ENCODE results near the gene ACSS1. TPM values are rescaled to one million over a fixed set of nuclear protein-coding genes. Genes with fewer than 3 reads are reported as not detected.

Gene ACSS1
- total RNA-seq, 1 donor from 2014 or later: 1.8 TPM

DNA sequence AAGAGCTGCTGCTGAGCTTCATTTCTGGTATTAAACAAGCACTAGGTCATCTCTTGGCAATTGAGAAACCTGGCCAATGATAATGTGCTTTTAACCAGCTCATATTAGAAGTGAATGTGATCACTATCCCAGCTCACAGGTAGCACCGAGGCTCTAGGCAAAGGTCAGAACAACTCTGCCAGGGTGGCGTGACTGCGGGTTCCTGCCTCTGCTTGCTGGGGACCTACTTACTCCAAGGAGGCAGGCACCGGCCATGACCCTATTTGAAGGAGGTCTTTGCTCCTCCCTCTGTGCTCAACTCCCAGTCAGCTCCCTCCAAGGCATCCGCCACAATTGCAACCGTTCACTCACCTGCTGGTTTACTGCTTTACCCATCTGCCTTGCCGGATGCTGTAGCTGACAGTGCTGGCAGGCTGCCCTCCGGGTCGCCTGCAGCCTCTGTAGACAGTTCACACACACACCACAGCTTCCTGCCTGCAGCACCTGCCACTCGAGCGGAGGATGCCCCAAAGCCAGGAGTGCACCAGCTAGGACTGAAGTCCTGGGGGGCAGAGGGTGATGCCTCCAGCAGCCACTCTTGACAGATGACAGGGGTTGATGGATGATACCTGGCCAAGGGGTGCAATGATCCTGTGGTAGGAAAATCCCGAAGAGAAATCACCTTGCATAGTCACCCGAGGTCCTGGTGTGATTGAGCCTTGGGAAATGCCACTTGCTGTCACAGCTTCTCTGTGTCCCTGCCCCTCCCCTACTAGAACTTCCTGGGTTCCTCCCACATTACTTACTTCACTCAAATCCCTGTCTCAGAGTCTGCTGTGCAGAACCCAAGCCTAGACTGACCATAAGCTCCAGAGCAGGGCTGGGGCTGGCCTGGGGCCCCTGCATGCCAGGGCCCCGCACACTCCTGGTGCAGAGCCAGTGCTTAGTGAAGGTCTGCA is 32.8 kb upstream of the ACSS1 start:
- DNase-seq (ENCODE audit: low read depth): no peak
- Histone ChIP-seq H3K4me3 (ENCODE audit: low read depth, low read length) (no peak overlapping the region), H3K36me3 (ENCODE audit: control insufficient read depth, insufficient read depth, low read length) (no peaks in the 10 kb centered on the region), H3K27me3 (ENCODE audit: control insufficient read depth, insufficient read depth, low read length) (peaks cover 3% of the 10 kb centered on the region)
- peak; percentile 18 for FAIRE-seq
- TF ChIP-seq, protein P1, sequence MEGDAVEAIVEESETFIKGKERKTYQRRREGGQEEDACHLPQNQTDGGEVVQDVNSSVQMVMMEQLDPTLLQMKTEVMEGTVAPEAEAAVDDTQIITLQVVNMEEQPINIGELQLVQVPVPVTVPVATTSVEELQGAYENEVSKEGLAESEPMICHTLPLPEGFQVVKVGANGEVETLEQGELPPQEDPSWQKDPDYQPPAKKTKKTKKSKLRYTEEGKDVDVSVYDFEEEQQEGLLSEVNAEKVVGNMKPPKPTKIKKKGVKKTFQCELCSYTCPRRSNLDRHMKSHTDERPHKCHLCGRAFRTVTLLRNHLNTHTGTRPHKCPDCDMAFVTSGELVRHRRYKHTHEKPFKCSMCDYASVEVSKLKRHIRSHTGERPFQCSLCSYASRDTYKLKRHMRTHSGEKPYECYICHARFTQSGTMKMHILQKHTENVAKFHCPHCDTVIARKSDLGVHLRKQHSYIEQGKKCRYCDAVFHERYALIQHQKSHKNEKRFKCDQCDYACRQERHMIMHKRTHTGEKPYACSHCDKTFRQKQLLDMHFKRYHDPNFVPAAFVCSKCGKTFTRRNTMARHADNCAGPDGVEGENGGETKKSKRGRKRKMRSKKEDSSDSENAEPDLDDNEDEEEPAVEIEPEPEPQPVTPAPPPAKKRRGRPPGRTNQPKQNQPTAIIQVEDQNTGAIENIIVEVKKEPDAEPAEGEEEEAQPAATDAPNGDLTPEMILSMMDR (IDR thresholded peaks at IDR 0.05; ENCODE audit: insufficient read depth, low read length, severe bottlenecking): no peak

DNA sequence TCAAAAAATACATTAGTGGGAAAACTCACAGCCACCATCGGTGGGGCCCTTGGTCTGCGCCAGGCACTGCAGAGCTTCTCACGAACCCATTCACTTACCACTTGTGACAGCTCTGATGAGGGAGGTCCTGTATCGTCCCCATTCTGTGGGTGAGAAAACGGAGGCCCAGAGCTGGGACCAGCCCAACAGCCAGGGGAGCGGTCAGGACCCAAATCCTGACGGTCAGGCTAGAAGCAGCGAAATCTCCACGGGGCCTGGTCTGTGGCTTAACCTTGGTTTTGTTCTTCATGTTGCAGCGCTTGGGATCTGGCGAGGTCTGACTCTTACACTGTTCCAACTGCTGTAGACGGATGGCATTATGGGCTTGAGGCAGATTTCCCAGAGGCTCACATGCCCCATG is 31.7 kb upstream of the ACSS1 start:
- FAIRE-seq (no peak), DNase-seq (ENCODE audit: low read depth) (no peak)
- peaks cover 9% of the 10 kb centered on the region for H3K27me3 ChIP-seq (ENCODE audit: control insufficient read depth, insufficient read depth, low read length)
- no peaks in the 10 kb centered on the region for H3K36me3 ChIP-seq (ENCODE audit: control insufficient read depth, insufficient read depth, low read length)
- TF ChIP-seq, protein P1 (IDR thresholded peaks at IDR 0.05; ENCODE audit: insufficient read depth, low read length, severe bottlenecking): no peak
- H3K4me3 ChIP-seq (ENCODE audit: low read depth, low read length): no peak overlapping the region

DNA sequence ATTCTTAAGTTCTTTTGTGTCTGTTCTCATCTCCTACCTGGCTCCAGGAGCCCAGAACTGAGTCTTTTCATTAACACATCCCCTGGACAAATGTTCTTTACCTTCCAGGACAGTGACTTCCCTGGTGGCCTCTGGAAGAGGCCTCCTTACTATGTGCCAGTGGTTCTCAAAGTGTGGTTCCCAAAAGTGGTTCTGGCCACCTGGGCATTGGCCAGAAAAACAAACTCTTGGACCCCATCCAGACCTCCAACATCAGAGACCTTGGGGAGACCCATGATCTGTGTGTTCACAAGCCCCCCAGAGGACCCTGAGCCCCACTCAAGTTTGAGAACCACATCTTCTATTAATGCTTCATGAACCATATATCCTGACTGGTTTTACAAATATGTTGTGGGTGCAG is 31.2 kb upstream of the ACSS1 start:
- FAIRE-seq: no peak

DNA sequence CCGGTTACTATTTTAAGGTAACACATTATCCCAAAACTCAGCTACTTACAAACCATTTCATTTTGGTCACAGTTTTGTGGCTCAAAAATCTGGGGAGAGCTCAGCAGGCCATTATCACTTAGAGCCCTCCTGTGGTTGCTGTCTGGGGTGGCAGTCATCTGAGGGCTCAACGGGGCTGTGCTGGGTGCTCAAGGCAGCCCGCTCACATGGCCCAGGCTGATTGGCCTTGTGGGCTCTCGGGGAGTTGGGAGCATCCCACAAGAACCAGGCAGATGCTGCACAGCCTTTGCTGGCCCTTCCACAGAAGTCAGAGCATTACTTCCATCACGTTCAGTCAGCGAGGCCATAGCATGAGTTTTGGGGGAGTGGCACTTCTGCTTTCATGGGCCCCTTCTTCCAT is 30.3 kb upstream of the ACSS1 start:
- H3K36me3 ChIP-seq (ENCODE audit: control insufficient read depth, insufficient read depth, low read length): no peaks in the 10 kb centered on the region
- DNase-seq (ENCODE audit: low read depth) (no peak), FAIRE-seq (no peak)
- H3K27me3 ChIP-seq (ENCODE audit: control insufficient read depth, insufficient read depth, low read length): peaks cover 22% of the 10 kb centered on the region
- H3K4me3 ChIP-seq (ENCODE audit: low read depth, low read length): no peak overlapping the region
- TF ChIP-seq, protein P1 (IDR thresholded peaks at IDR 0.05; ENCODE audit: insufficient read depth, low read length, severe bottlenecking): no peak

More for the DNA sequence above, 31.2 kb upstream of the ACSS1 start:
- H3K36me3 ChIP-seq (ENCODE audit: control insufficient read depth, insufficient read depth, low read length): no peaks in the 10 kb centered on the region
- TF ChIP-seq, protein P1 (IDR thresholded peaks at IDR 0.05; ENCODE audit: insufficient read depth, low read length, severe bottlenecking): no peak
- no peak for DNase-seq (ENCODE audit: low read depth)
- H3K4me3 ChIP-seq (ENCODE audit: low read depth, low read length): no peak overlapping the region
- H3K27me3 ChIP-seq (ENCODE audit: control insufficient read depth, insufficient read depth, low read length): peaks cover 14% of the 10 kb centered on the region

DNA sequence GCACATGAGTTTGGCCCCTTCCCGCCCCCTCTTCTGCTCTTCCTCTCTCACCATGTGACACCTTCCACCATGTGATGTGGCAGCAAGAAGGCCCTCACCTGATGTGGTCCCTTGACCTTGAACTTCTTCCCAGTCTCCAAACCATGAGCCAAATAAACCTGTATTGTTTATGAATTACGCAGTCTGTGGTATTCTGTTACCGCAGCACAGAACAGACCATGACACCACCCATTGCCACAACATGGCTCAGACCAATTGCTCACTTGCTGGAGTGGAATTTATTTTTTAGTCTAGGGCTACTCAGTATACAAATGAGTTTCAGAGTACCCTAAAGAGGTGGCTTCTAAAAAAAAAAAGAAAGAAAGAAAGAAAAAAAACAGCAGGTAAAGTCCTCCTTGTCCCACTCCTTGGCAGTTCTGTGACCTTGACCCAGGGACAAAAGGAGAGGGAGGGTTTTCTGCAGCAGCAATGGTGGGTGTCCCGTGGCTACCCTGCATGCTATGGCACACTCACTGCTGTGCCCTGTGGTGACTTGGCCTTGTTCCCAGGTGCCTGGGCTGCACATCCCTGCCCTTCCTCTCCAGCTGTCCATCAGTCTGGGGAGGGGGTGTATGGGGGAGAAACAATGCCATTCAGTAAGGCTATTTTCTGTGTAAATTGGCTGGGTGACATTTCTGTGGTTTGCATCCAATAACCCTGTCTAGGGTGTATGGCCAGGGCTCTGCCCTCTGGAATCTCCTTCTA is 29.4 kb upstream of the ACSS1 start:
- TF ChIP-seq, protein P1 (IDR thresholded peaks at IDR 0.05; ENCODE audit: insufficient read depth, low read length, severe bottlenecking): no peak
- FAIRE-seq (peak; percentile 50), DNase-seq (ENCODE audit: low read depth) (no peak)
- Histone ChIP-seq H3K36me3 (ENCODE audit: control insufficient read depth, insufficient read depth, low read length) (no peaks in the 10 kb centered on the region), H3K4me3 (ENCODE audit: low read depth, low read length) (no peak overlapping the region), H3K27me3 (ENCODE audit: control insufficient read depth, insufficient read depth, low read length) (peaks cover 31% of the 10 kb centered on the region)

All from bronchial epithelial cell (primary cell).